Peyer's patch (tissue), 4 donors: Measurements from ENCODE around the gene ABCG4. TPM values are rescaled to one million over a fixed set of nuclear protein-coding genes. Genes with fewer than 3 reads are reported as not detected.
A peak's percentile ranks its signal among the peaks of the same experiment; 100 is the strongest.

Experiments used
- DNase-seq, 3 donors: peaks; one replicate each; pipeline ENCODE4 v3.0.0-alpha.2; 2017 to 2019
- H3K27ac ChIP-seq, 4 donors: fragments of 200-600 bp; sonication (generic); one replicate each; pipeline ENCODE4 v1.5.1; 2016 to 2019
- H3K27me3 ChIP-seq, 2 donors: fragments of 200-600 bp; sonication (generic); one replicate each; pipeline ENCODE4 v1.5.1; 2019
- H3K36me3 ChIP-seq, 3 donors: fragments of 200-600 bp; sonication (generic); one replicate each; pipeline ENCODE4 v1.5.1; 2016 to 2019
- H3K4me1 ChIP-seq, 4 donors: fragments of 200-600 bp; sonication (generic); one replicate each; pipeline ENCODE4 v1.5.1; 2016 to 2019
- H3K4me3 ChIP-seq, 4 donors: fragments of 200-600 bp; sonication (generic); 1 replicate in 3 of 4; 2 replicates in 1 of 4; pipeline ENCODE4 v1.5.1; 2016 to 2019; ENCODE audit warnings: mild to moderate bottlenecking in 1 of 4
- H3K9me3 ChIP-seq, 4 donors: fragments of 200-600 bp; sonication (generic); one replicate each; pipeline ENCODE4 v1.5.1; 2016 to 2019; ENCODE audit warnings: mild to moderate bottlenecking in 1 of 4
- POLR2A ChIP-seq, 2 donors: fragments of 450-650 bp; IDR thresholded peaks; one replicate each; pipeline ENCODE4 v1.5.1; 2017; ENCODE audit warnings: antibody characterized with exemption in 2 of 2, mild to moderate bottlenecking in 2 of 2, moderate library complexity in 2 of 2
- total RNA-seq, 4 donors: library from RNA; depleted of rRNA; stranded (reverse); fragments of >200 nt; gene quantifications; one replicate each; pipeline ENCODE4 v1.1.0, GENCODE V29; 2016
- TF ChIP-seq, protein P1 (sequence below), 6 experiments: fragments of 450-650 bp in 4 of 6; fragments of 200-600 bp in 2 of 6; sonication (generic) in 1 of 6; IDR thresholded peaks; one replicate each; pipeline ENCODE4 v1.5.1; 2017 to 2019; ENCODE audit warnings: antibody characterized with exemption in 6 of 6, mild to moderate bottlenecking in 3 of 6, moderate library complexity in 1 of 6

ABCG4 gene
- total RNA-seq, 4 donors from 2014 or later = not detected

DNA sequence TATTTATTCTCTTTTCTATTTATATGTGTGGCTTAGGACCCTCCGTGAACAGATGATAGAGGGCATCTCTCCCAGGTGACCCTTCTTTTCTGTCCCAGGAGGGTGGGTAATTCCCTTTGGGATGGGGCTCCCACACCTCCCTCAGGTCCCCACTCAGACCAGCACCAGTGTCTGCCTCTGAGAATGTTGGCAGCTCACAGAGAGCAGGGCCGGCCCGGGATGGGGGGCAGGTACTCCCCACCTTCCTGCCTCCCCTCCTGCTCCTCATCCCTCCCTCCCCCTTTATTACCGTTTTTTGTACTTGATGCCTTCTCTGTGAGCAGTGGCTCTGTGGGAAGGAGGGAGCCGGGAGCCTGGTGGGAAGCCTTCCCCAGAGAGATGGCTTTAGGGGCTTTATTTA is 32.3 kb upstream of the ABCG4 start:
- Histone ChIP-seq H3K27ac (peak overlapping the region in 3 of 4 donors; percentile 28 to 57 (median 40)), H3K9me3 (no peaks in the 10 kb centered on the region), H3K27me3 (no peaks in the 10 kb centered on the region), H3K4me1 (no peaks in the 10 kb centered on the region), H3K4me3 (no peak overlapping the region), H3K36me3 (peaks cover 0 to 58% (median 0%) of the 10 kb centered on the region in 3 donors)
- DNase-seq = no peak
- TF ChIP-seq POLR2A (IDR thresholded peaks at IDR 0.05) = no peak
- TF ChIP-seq, protein P1, sequence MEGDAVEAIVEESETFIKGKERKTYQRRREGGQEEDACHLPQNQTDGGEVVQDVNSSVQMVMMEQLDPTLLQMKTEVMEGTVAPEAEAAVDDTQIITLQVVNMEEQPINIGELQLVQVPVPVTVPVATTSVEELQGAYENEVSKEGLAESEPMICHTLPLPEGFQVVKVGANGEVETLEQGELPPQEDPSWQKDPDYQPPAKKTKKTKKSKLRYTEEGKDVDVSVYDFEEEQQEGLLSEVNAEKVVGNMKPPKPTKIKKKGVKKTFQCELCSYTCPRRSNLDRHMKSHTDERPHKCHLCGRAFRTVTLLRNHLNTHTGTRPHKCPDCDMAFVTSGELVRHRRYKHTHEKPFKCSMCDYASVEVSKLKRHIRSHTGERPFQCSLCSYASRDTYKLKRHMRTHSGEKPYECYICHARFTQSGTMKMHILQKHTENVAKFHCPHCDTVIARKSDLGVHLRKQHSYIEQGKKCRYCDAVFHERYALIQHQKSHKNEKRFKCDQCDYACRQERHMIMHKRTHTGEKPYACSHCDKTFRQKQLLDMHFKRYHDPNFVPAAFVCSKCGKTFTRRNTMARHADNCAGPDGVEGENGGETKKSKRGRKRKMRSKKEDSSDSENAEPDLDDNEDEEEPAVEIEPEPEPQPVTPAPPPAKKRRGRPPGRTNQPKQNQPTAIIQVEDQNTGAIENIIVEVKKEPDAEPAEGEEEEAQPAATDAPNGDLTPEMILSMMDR (IDR thresholded peaks at IDR 0.05) = no peak

DNA sequence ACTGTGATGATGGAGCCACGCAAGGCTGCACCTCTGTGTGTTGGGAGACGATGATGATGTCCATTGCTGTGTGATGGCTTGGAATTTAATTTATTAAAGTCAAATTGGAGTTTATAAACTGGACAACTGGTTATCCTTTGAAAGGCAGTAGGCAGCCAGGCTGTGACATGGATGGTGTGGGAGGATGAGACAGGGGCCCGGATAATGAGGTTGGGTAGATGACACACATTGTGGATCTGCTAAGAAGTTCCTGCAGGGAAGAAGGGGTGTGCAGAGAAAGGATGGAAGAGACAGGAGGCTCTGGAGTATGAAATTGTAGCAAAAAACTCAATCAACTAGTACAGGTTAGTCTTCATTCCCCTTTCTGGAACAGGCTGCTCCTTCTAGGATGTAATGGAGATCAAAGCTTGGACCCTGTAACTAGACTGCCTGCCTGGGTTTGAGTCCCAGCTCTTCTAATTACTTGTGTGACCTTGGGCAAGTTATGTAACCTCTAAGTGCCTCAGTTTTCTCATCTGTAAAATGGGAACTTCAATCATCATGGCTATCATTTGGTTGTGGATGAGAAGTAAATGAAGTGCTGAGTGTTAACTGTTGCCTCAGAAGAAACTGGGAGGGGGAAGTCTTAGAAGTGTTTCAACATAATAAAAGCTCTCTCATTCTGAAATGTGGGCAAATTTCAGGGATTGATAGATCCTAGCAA is 31.7 kb upstream of the ABCG4 start:
- Histone ChIP-seq H3K27ac (no peak overlapping the region), H3K4me3 (no peak overlapping the region), H3K4me1 (peaks cover 0 to 3% (median 0%) of the 10 kb centered on the region in 4 donors), H3K9me3 (no peaks in the 10 kb centered on the region), H3K27me3 (no peaks in the 10 kb centered on the region), H3K36me3 (peaks cover 0 to 53% (median 0%) of the 10 kb centered on the region in 3 donors)
- DNase-seq = no peak
- TF ChIP-seq POLR2A (IDR thresholded peaks at IDR 0.05) = no peak
- TF ChIP-seq, protein P1 (IDR thresholded peaks at IDR 0.05) = no peak

GRCh38 chr11:119118227-119118626 is 30.6 kb upstream of the ABCG4 start:
- Histone ChIP-seq H3K36me3 (peaks cover 0 to 42% (median 0%) of the 10 kb centered on the region in 3 donors), H3K4me1 (peaks cover 0 to 10% (median 4%) of the 10 kb centered on the region in 4 donors), H3K4me3 (no peak overlapping the region), H3K27me3 (no peaks in the 10 kb centered on the region), H3K9me3 (no peaks in the 10 kb centered on the region), H3K27ac (no peak overlapping the region)
- no peak for TF ChIP-seq POLR2A (IDR thresholded peaks at IDR 0.05)
- TF ChIP-seq, protein P1 (IDR thresholded peaks at IDR 0.05) = no peak
- DNase-seq = no peak

DNA sequence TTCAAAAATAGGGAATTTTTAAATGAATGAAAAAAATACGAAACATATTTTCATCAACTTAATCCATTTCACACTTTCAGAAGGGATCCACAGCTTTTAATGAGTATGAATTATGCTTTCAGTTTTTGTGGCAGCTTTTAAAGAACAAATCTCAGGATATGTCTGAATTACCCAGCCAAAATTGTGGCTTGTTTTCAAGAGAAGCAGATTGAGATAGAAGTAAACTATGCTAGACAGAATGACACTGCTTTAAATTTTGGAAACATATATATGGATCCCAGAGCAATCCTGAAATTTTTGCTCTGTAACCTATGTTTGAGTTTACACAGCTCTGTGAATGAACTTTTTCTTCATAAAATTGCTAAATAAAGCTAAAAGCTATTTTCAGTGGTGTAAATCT is 29.9 kb upstream of the ABCG4 start:
- no peak for TF ChIP-seq POLR2A (IDR thresholded peaks at IDR 0.05)
- TF ChIP-seq, protein P1 (IDR thresholded peaks at IDR 0.05) = no peak
- no peak overlapping the region for H3K4me3 ChIP-seq
- H3K4me1 ChIP-seq = peaks cover 0 to 10% (median 4%) of the 10 kb centered on the region in 4 donors
- DNase-seq = no peak
- peaks cover 0 to 38% (median 0%) of the 10 kb centered on the region in 3 donors for H3K36me3 ChIP-seq
- no peaks in the 10 kb centered on the region for H3K27me3 ChIP-seq
- H3K27ac ChIP-seq = no peak overlapping the region
- no peaks in the 10 kb centered on the region for H3K9me3 ChIP-seq

DNA sequence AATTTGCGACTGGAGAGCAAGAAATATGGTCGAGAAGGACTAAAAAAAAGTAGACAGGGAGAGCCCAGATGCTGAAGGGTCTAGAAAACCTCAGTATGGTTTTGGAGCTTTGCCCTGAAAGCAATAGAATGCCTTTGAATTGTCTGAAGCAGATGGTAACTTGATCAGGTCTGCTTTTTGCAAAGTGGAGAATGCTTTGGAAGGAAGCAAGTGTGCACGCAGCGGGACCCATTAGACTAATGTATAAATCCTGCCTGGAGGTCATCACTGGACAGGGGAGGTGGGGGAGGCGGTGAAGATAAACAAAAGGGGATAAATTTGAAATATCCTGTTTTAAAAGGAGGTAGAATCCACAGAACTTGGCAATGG is 28.2 kb upstream of the ABCG4 start:
- peak overlapping the region; percentile 66 to 88 (median 86) for H3K27ac ChIP-seq
- H3K27me3 ChIP-seq = no peaks in the 10 kb centered on the region
- no peak for DNase-seq
- H3K4me1 ChIP-seq = peaks cover 0 to 16% (median 4%) of the 10 kb centered on the region in 4 donors
- H3K9me3 ChIP-seq = no peaks in the 10 kb centered on the region
- peaks cover 0 to 36% (median 0%) of the 10 kb centered on the region in 3 donors for H3K36me3 ChIP-seq
- H3K4me3 ChIP-seq = peak overlapping the region; percentile 73 to 94 (median 82)
- TF ChIP-seq, protein P1 (IDR thresholded peaks at IDR 0.05) = no peak
- no peak for TF ChIP-seq POLR2A (IDR thresholded peaks at IDR 0.05)
